ENCODE results near the gene MCF2L. TPM values are rescaled to one million over a fixed set of nuclear protein-coding genes. Genes with fewer than 3 reads are reported as not detected.

The MCF2L gene
- polyA plus RNA-seq, 2 of the 4 experiments (the other 2 are of a cell fraction), result 0.36 to 0.92 TPM

GRCh38 chr13:113009743-113010509, 40.9 kb downstream of the MCF2L start (continued):
- TF ChIP-seq PBX3 (IDR thresholded peaks at IDR 0.05), result no peak
- no peak for TF ChIP-seq EHMT2 (IDR thresholded peaks at IDR 0.05; ENCODE audit: low read depth)
- no peak for TF ChIP-seq HOXB5 (CRISPR knock-in tag; IDR thresholded peaks at IDR 0.05)
- no peak for TF ChIP-seq CTCF (IDR thresholded peaks at IDR 0.05)
- TF ChIP-seq ESRRA (IDR thresholded peaks at IDR 0.05; ENCODE audit: borderline replicate concordance, low read length), result no peak

- Histone ChIP-seq H3K4me3 (no peak overlapping the region), H3K4me1 (no peaks in the 10 kb centered on the region), H3K4me2 (no peak overlapping the region), H3K9me3 (no peaks in the 10 kb centered on the region), H3K27ac (no peak overlapping the region)
- no peak for ATAC-seq
- ChIA-PET CTCF (interaction anchor here (0.6 to 0.7 kb wide), 2 partner anchors 171 to 460 kb away, joined by 3 read pairs; no protein-coding TSS in a partner anchor), POLR2A (no interaction called here)
- TF ChIP-seq EP300 (IDR thresholded peaks at IDR 0.05) (no peak), MAZ (IDR thresholded peaks at IDR 0.05; ENCODE audit: borderline replicate concordance, low read depth, low read length) (no peak), SREBF2 (IDR thresholded peaks at IDR 0.05) (no peak), EHMT2 (IDR thresholded peaks at IDR 0.05; ENCODE audit: low read depth) (no peak), TFCP2L1 (CRISPR knock-in tag; IDR thresholded peaks at IDR 0.05) (no peak), RAD21 (conservative IDR thresholded peaks at IDR 0.05 in 1 of 2, IDR thresholded peaks at IDR 0.05 in 1 of 2) (no peak), USF2 (IDR thresholded peaks at IDR 0.05) (no peak)
- DNase-seq (ENCODE audit: low read depth in 1 of 2, low spot score in 1 of 2), result no peak
- WGBS (ENCODE audit: missing lambda C conversion rate), result 79% methylated on average over 12 of the region's 12 CpGs
- no peak for FAIRE-seq
Observed at GRCh38 chr13:113010510-113010865, 41.5 kb downstream of the MCF2L start.

GRCh38 chr13:113013303-113013702, 44.3 kb downstream of the MCF2L start:
- no peak for TF ChIP-seq POLR2A (IDR thresholded peaks at IDR 0.05; ENCODE audit: low read length)
- TF ChIP-seq JUN (IDR thresholded peaks at IDR 0.05), result no peak
- TF ChIP-seq BCL3 (IDR thresholded peaks at IDR 0.05), result no peak
- TF ChIP-seq ZC3H11A (IDR thresholded peaks at IDR 0.05), result no peak
- TF ChIP-seq NFE2L2 (conservative IDR thresholded peaks at IDR 0.05; ENCODE audit: low read length), result no peak
- no peak for TF ChIP-seq HES2 (IDR thresholded peaks at IDR 0.05)
- TF ChIP-seq ZFP36 (IDR thresholded peaks at IDR 0.05; ENCODE audit: borderline replicate concordance, partially characterized antibody), result no peak
- TF ChIP-seq PBX3 (IDR thresholded peaks at IDR 0.05), result no peak
- no peak for TF ChIP-seq RFX5 (IDR thresholded peaks at IDR 0.05)
- no peak for TF ChIP-seq MAFK (IDR thresholded peaks at IDR 0.05; ENCODE audit: partially characterized antibody)
- no peak for TF ChIP-seq RCOR1 (IDR thresholded peaks at IDR 0.05; ENCODE audit: low read depth, low read length)
- no peak for TF ChIP-seq HDAC2 (IDR thresholded peaks at IDR 0.05)
- TF ChIP-seq KDM1A (IDR thresholded peaks at IDR 0.05; ENCODE audit: low read depth), result no peak
- TF ChIP-seq HOXA7 (CRISPR knock-in tag; IDR thresholded peaks at IDR 0.05), result no peak
- no peak for TF ChIP-seq ESRRA (IDR thresholded peaks at IDR 0.05; ENCODE audit: borderline replicate concordance, low read length)
- 54% methylated on average over 5 of the region's 9 CpGs for WGBS (ENCODE audit: missing lambda C conversion rate)
- POLR2A ChIA-PET, result no interaction called here
- FAIRE-seq, result no peak
- Histone ChIP-seq H3K27ac (no peak overlapping the region), H3K4me2 (no peak overlapping the region), H3K4me1 (no peaks in the 10 kb centered on the region), H3K9me3 (no peaks in the 10 kb centered on the region), H3K4me3 (no peak overlapping the region)
- no peak for DNase-seq (ENCODE audit: low read depth in 1 of 2, low spot score in 1 of 2)
- CTCF ChIA-PET, result no interaction called here
- ATAC-seq, result no peak

Data from A549 (cell line).